Gastrocnemius medialis (tissue), 4 donors: ENCODE results near the gene KDM3B.

Experiments used
- CTCF ChIP-seq, 5 experiments: fragments of 450-650 bp in 3 of 5; fragments of 200-600 bp in 2 of 5; sonication (generic) in 2 of 5; IDR thresholded peaks in 4 of 5; conservative IDR thresholded peaks in 1 of 5; 1 replicate in 4 of 5; 2 replicates in 1 of 5; pipeline ENCODE4 v1.5.1; 2016 to 2019; ENCODE audit warnings: antibody characterized with exemption in 5 of 5, mild to moderate bottlenecking in 3 of 5, moderate library complexity in 3 of 5
- POLR2A ChIP-seq, 2 donors: fragments of 450-650 bp; IDR thresholded peaks; one replicate each; pipeline ENCODE4 v1.6.1; 2017; ENCODE audit warnings: antibody characterized with exemption in 2 of 2, mild to moderate bottlenecking in 2 of 2, moderate library complexity in 2 of 2

- TF ChIP-seq CTCF (IDR thresholded peaks at IDR 0.05 in 4 of 5, conservative IDR thresholded peaks at IDR 0.05 in 1 of 5) = no peak
- TF ChIP-seq POLR2A (IDR thresholded peaks at IDR 0.05) = no peak
Measured at GRCh38 chr5:138366632-138367382, 14.3 kb downstream of the KDM3B start.
